ENCODE data around the gene ADAMTSL1.

ADAMTSL1 gene

GRCh38 chr9:18703901-18704379, 230.0 kb downstream of the ADAMTSL1 start:
- no peak for DNase-seq

DNA sequence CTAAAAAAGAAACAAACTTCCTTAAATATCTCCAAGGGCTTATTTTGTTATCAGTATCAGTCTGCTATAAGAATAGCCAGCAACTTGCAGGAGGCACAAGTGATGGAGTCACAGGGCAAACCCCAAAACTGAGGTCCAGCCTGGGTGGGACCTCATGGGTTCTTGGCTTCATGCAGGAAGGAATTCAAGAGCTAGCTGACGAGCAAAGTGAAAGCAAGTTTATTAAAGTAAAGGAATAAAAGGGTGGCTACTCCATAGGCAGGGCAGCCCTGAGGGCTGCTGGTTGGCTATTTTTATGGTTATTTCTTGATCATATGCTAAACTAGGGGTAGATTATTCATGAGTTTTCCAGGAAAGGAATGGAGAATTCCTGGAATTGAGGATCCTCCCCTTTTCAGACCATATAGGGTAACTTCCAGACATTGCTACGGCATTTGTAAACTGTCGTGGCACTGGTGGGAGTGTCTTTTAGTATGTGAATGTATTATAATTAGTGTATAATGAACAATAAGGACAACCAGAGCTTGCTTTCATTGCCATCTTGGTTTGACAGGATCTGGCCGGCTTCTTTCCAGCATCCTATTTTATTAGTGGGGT, 231.9 kb downstream of the ADAMTSL1 start:
- no peak for DNase-seq

DNA sequence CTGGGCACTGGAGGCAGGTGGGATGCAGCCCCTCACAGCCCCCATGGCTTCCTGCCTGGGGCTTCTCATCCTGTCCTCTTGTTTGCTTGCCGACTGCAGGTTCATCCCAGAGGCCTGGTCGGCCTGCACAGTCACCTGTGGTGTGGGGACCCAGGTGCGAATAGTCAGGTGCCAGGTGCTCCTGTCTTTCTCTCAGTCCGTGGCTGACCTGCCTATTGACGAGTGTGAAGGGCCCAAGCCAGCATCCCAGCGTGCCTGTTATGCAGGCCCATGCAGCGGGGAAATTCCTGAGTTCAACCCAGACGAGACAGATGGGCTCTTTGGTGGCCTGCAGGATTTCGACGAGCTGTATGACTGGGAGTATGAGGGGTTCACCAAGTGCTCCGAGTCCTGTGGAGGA, 232.7 kb downstream of the ADAMTSL1 start:
- DNase-seq = no peak

DNA sequence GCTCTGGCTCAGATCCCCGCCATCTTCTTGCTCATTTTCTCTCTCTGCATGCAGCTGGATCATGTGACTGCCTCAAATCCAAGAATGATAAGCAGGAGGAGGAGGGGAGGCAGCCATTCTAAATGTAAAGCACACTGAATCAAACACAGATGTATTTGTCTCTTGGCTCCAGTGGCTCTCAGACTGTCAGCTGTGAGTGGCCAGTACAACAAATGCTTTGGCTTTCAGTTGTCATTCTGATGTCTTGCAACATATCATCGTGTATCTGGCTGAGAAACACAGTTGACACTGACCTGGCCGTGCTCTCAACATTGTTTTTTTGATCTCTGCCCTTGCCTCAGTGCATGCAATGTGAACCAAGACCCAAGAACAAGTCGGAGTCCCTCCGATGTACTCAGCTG, 233.1 kb downstream of the ADAMTSL1 start:
- DNase-seq = no peak

GRCh38 chr9:18707489-18708205, 233.7 kb downstream of the ADAMTSL1 start:
- DNase-seq = no peak

- no peak for DNase-seq
Observed at GRCh38 chr9:18708429-18708828, 234.5 kb downstream of the ADAMTSL1 start.

DNA sequence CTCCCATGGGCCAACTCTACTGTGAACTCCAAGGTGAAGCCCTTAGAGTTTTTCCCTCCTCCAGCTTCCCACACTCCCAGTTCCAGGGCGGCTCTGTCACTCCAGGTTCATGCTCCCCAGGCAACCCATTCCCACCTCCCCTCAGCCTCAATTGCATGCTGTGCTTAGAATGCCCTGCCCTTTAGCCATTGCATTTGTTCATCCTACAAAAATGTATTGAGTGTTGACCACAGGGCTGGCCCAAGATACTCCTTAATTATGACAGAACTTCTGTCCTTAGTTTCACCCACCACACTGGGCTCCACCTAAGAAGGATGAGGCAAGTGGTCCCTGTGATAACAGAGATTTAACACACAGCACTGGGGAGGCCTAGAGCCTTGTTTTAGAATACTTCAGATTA, 236.1 kb downstream of the ADAMTSL1 start:
- no peak for DNase-seq

- DNase-seq = no peak
Observed at GRCh38 chr9:18717759-18718158, 243.8 kb downstream of the ADAMTSL1 start.

DNA sequence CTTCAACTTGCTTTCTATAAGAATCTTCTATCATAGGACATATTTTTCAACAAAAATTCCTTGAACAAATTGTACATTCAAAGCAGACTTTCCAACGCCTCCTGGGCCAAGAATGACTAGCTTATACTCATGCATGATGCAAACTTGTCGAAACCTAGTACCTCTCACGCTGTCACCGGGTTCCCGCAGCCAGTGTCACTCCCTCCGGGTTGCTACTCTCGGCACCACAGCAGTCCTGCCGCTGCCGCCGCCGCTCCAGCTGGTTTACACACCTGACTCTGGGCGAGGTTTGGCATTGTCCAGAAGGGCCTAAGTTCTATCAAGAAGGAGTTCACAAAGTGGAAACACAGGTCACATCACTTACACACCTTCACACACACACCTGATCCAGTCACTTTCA, 244.4 kb downstream of the ADAMTSL1 start:
- no peak for DNase-seq

DNA sequence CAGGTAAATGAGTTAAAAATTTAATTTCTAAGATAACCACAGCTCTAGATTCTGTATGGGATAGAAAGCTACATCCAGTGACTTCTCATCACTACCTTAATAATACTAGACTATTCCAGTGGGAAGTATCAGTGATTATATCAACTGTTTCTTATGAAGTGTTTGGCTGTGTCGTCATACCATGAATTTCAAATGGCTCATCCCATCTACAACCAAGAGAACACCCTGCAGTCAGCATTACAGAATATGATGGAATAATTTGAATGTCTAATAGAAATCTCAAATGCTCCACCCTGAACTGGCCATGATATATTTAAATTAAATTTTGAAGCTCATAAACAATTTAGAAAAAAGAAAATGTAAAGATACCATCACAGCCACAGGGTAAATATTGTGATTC, 245.0 kb downstream of the ADAMTSL1 start:
- DNase-seq = no peak

DNA sequence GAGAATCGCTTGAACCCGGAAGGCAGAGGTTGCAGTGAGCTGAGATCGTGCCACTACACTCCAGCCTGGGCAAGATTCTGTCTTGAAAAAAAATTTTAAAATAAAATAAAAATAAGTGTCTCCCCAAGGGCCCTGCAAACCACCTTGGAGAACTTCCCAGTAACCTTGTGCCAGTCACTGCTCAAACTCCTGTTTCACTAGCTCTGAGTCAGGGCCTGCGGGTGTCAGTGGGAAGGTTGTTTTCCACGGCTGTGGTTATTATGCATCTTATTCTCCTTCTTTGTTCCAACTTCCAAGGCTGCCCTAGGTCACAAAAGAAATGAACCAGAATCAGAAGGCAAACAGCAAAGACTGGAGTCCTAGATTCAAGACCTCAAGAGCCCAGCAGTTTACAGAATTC, 246.7 kb downstream of the ADAMTSL1 start:
- DNase-seq = no peak

DNA sequence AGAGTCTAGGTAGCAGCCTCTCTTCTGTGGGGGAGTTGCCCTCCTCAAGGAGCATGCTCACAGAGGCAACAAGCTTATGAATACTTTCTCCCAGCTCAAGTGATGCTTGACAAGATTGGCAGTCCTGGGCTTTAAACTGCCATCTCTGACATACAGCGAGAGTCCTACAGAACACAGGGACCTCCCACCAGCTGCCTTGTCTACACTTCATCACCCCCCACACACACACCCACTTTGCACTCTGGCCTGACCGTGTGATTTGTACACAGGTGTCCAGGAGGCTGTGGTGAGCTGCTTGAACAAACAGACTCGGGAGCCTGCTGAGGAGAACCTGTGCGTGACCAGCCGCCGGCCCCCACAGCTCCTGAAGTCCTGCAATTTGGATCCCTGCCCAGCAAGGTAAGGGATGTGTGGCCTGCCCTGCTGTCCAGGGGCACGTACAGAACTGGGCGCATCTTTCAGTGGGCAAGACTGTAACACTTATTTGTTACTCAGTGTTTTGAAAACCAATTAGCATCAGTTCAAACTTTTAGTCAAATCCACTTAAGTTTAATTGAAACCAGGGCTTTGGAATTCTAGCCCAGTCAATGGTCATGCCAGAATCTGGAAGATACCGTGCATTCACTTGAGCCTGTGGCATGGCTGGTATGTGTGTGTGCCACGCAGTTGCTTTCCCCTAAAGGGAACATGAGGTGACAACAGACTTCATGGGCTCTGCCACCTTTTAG, 247.5 kb downstream of the ADAMTSL1 start:
- no peak for DNase-seq

- DNase-seq = no peak
Observed at GRCh38 chr9:18721995-18722310, 248.0 kb downstream of the ADAMTSL1 start.

DNA sequence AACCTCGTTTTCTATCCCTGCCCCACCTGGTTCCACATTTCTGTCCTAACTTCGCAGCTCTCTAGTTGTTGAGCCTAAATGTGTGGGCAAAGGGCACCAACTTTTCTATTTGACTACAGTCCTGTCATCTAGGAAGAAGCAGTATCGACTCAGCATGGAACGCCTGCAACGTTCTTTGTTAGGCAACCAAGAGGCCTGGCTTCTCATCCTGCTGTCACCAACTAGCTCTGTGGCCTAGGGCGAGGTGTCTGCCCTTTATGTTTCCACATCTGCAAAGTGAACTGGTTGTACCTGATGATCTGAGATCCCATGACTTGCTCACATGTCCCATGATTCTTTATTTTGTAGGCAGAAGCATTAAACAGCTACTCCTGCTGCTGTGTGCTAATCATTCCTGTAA, 248.9 kb downstream of the ADAMTSL1 start:
- no peak for DNase-seq

- DNase-seq = no peak
Observed at GRCh38 chr9:18723366-18723765, 249.4 kb downstream of the ADAMTSL1 start.

DNA sequence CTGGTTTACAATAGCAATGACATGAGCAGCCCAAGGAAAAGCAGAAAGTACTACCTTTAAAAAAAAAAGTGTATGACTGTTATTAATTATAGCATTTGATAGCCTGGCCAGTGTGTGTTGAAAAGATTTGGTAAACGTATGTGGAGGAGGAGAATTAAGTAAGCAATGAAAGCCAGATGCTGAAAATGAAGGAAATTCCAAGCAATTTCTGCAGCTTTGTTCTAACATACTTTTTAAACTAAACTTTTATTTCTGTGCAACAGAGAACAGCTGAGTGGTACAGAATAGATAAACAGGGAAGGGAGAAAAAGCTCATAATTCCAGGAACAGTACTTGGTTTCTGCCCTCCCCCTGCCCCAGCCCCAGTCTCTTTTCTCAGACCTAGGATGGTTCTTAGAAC, 252.6 kb downstream of the ADAMTSL1 start:
- DNase-seq = no peak

- no peak for DNase-seq
Observed at GRCh38 chr9:18727904-18728303, 254.0 kb downstream of the ADAMTSL1 start.

DNA sequence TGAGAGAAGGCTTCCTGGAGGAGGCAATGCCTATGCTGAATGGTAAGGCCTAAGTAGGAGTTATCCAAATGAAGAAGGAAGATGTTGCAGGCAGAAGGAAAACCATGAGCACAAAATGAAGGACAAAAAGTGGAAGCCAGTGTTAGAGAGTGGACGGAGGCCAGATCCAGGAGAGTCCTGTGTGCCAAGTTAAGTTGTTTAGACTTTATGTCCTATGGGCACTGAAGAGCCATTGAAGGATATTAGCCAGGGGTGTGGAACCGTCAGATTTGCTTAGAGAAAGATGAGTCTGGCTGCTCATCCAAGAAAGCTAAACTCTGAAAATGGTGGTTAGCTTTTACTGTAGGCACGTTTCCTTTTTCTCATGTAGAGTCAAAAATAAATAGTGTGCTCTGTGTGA, 254.7 kb downstream of the ADAMTSL1 start:
- DNase-seq = no peak

DNA sequence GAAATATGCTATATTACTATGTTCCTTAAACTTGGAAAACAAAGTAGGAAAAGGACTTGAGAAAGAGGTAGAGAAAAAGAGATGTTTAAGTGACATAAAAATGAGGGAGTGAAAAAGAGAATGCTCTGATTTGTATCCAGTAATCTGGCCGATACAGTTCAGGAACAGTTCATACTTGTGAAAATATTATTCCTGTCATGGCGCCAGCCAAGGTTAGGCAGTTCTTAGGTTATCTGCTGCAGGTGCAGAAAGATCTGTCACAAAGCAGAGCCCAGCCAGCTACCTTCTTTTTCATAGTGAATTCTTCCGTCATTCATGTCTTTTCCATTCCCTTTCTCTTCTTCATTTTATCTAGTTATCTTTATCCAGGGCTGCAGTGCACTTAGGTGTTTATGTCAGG, 256.3 kb downstream of the ADAMTSL1 start:
- no peak for DNase-seq

DNA sequence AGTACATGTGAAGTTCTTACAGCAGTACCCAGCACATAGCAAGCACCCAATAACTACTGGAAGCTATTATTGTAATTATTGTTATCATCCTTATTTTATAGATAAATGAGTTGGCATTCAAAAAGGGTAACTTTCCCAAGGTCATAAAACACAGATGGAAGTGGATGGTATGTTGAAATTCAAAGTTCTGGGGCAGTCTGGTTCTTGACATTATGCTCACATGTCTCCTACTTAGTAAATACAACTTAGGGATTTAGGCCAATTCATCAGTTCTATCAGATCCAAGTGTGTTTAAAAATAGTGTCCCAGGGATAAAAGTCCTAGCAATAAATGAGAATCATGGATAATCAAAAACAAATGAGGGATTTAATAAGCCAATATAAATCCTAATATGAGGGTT, 265.2 kb downstream of the ADAMTSL1 start:
- no peak for DNase-seq

GRCh38 chr9:18739641-18740318, 265.8 kb downstream of the ADAMTSL1 start:
- no peak for DNase-seq

- no peak for DNase-seq
Observed at GRCh38 chr9:18741359-18741758, 267.4 kb downstream of the ADAMTSL1 start.

DNA sequence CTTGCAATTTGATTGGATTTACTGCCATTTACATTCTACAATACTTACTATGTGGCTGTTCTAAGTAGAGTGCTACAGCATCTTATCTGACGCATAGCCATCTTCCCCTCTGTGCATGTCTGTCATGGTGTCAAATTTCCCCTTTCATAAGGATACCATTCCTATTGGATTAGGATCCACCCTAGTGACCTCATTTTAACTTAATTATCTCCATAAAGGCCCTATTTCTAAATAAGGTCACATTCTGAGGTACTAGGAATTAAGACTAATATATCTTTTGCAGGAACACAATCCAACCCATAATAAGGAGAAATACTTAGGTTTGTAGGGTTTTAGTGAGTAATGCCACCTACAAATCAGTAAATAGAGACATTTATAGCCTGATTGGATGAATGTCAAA, 268.0 kb downstream of the ADAMTSL1 start:
- no peak for DNase-seq

GRCh38 chr9:18743421-18743820, 269.5 kb downstream of the ADAMTSL1 start:
- DNase-seq = no peak
